Measurements from ENCODE around the gene ENPP6. TPM values are rescaled to one million over a fixed set of nuclear protein-coding genes. Genes with fewer than 3 reads are reported as not detected.

The ENPP6 gene
- polyA plus RNA-seq, 4 donors = 0.27 to 4.7 (median 0.34) TPM; not detected in 1

DNA sequence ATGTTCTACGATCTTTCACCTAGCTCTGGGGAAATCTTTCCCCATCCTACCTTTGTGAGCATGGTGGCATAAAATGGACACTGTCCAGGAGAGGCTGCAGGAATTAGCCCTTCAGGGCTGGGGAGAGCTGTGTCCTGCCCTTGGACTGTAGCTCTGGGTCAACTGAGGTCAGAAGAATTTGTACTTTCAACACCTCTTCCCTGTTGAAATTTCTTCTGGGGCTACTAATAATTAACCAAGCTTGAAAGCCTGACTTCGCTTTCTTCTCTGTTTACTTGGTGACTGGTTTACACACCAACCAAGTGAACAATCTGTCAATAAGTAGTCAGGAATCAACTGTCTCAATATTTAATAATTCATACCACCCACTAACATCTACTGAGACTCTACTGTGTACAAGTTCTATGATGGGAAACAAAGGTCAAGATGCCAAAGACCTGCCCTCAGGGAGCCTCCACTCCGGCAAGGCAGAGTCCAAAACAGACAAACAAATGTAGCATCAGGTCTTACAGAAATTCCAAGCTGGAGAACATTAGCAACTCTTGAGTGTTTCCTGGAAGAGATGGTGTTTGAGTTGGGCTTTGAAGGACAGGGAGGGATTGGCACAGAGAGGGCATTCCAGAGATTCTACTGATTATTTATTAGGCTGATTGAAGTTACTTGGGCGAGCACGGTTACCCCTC lies 113.1 kb downstream of the ENPP6 start:
- FAIRE-seq = no peak
- Histone ChIP-seq H3K9me3 (ENCODE audit: control insufficient read depth in 2 of 2, insufficient read depth in 1 of 2, low read depth in 1 of 2, low read length in 1 of 2) (no peaks in the 10 kb centered on the region), H3K4me1 (ENCODE audit: control insufficient read depth in 3 of 3, insufficient read depth in 2 of 3, low read depth in 1 of 3, low read length in 2 of 3) (peaks cover 0 to 3% (median 0%) of the 10 kb centered on the region in 3 donors), H3K4me3 (ENCODE audit: low read depth in 1 of 3, low read length in 3 of 3) (no peak overlapping the region), H3K27ac (ENCODE audit: low read depth in 1 of 3, low read length in 2 of 3) (no peak overlapping the region), H3K27me3 (ENCODE audit: control insufficient read depth in 3 of 3, insufficient read depth in 3 of 3, low read length in 3 of 3) (no peaks in the 10 kb centered on the region), H3K36me3 (ENCODE audit: control insufficient read depth in 3 of 3, insufficient read depth in 2 of 3, low read depth in 1 of 3, low read length in 3 of 3) (no peaks in the 10 kb centered on the region)
- WGBS, 3 donors = 40 to 55% (median 54%) methylated on average over 5 of the region's 5 CpGs
- DNase-seq = peak; percentile 56 to 66

DNA sequence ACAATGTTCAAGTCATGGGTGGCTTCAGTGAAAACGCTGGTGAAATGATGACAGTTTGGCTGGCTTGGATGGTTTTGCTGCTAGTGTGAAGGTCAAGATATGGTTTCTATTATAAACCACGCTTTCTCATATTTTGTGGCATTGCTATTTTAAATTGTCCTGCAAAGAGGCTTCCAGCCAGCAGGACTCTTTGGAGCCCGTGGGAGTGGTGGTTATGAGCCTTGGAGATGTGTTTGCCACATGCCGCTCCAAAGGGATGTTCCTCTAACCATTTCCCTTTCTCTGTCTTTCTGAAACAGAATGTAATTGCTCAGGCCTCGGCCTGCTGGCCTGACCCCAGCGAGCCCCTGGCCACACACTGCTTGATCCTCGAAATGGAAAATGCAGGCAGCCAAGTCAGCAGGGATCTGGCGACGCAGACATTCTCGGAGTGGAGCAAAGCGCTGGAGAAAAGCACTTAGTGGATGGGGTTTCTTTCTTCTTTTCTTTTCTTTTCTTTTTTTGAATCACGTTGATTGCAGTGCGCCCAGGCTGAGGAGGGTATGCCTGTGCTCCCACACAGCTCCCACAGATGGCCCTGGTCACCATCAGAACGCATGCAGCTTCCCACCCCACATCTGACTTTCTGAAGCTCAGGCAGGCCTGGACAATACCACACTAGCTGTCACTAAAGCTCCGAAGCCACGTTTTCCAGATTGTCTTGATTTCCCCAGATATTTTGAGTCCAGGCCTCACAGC lies 114.0 kb downstream of the ENPP6 start:
- Histone ChIP-seq H3K4me3 (ENCODE audit: low read depth in 1 of 3, low read length in 3 of 3) (no peak overlapping the region), H3K36me3 (ENCODE audit: control insufficient read depth in 3 of 3, insufficient read depth in 2 of 3, low read depth in 1 of 3, low read length in 3 of 3) (no peaks in the 10 kb centered on the region), H3K9me3 (ENCODE audit: control insufficient read depth in 2 of 2, insufficient read depth in 1 of 2, low read depth in 1 of 2, low read length in 1 of 2) (no peaks in the 10 kb centered on the region), H3K4me1 (ENCODE audit: control insufficient read depth in 3 of 3, insufficient read depth in 2 of 3, low read depth in 1 of 3, low read length in 2 of 3) (peaks cover 0 to 3% (median 0%) of the 10 kb centered on the region in 3 donors), H3K27me3 (ENCODE audit: control insufficient read depth in 3 of 3, insufficient read depth in 3 of 3, low read length in 3 of 3) (no peaks in the 10 kb centered on the region), H3K27ac (ENCODE audit: low read depth in 1 of 3, low read length in 2 of 3) (no peak overlapping the region)
- no peak for FAIRE-seq
- no peak for DNase-seq
- WGBS, 3 donors = 66 to 87% (median 80%) methylated on average over 16 of the region's 16 CpGs

DNA sequence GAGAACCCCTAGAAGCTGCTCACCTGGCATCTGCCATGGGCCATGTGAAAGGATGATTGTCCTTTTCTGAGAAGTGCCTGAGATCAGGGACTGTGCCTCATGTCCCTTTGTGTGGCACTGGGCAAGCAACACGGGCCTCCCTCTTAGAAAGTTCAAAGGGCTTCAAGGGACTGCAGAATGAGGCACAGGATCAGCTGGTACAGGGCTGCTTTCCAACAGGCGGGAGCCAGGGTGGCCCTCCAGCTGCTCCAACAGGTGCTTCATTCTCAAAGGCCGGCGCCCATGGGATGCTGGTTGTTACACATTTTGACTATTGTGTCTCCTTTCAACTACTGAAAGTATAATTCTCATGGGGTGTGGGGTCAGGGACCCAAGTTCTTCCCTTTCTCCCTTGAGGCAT lies 114.7 kb downstream of the ENPP6 start:
- Histone ChIP-seq H3K4me3 (ENCODE audit: low read depth in 1 of 3, low read length in 3 of 3) (no peak overlapping the region), H3K4me1 (ENCODE audit: control insufficient read depth in 3 of 3, insufficient read depth in 2 of 3, low read depth in 1 of 3, low read length in 2 of 3) (peaks cover 0 to 3% (median 0%) of the 10 kb centered on the region in 3 donors), H3K27ac (ENCODE audit: low read depth in 1 of 3, low read length in 2 of 3) (no peak overlapping the region), H3K36me3 (ENCODE audit: control insufficient read depth in 3 of 3, insufficient read depth in 2 of 3, low read depth in 1 of 3, low read length in 3 of 3) (no peaks in the 10 kb centered on the region), H3K27me3 (ENCODE audit: control insufficient read depth in 3 of 3, insufficient read depth in 3 of 3, low read length in 3 of 3) (no peaks in the 10 kb centered on the region), H3K9me3 (ENCODE audit: control insufficient read depth in 2 of 2, insufficient read depth in 1 of 2, low read depth in 1 of 2, low read length in 1 of 2) (no peaks in the 10 kb centered on the region)
- 41 to 74% (median 45%) methylated on average over 4 of the region's 4 CpGs for WGBS, 3 donors
- no peak for DNase-seq
- FAIRE-seq = no peak

DNA sequence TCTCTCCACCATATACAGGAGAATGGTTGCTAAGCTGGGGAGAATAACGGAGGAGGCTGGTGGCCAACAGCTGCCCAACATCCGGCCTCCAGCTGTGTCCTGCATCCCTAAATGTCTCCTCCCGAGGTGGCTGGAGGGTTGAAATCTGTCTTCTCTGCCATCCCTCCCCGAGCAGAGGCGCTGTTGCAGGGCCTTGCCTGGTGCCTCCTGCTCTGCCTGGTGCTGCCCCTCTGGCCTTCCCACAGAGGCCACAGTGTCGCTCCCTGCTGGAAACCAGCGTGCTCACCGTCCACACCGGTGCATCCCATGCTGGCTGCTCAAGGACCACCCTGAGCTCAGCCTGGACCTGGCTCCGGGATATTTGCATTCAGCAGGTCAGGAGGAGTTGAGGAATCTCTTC lies 115.2 kb downstream of the ENPP6 start:
- Histone ChIP-seq H3K27ac (ENCODE audit: low read depth in 1 of 3, low read length in 2 of 3) (no peak overlapping the region), H3K9me3 (ENCODE audit: control insufficient read depth in 2 of 2, insufficient read depth in 1 of 2, low read depth in 1 of 2, low read length in 1 of 2) (no peaks in the 10 kb centered on the region), H3K36me3 (ENCODE audit: control insufficient read depth in 3 of 3, insufficient read depth in 2 of 3, low read depth in 1 of 3, low read length in 3 of 3) (no peaks in the 10 kb centered on the region), H3K4me1 (ENCODE audit: control insufficient read depth in 3 of 3, insufficient read depth in 2 of 3, low read depth in 1 of 3, low read length in 2 of 3) (peaks cover 0 to 3% (median 0%) of the 10 kb centered on the region in 3 donors), H3K27me3 (ENCODE audit: control insufficient read depth in 3 of 3, insufficient read depth in 3 of 3, low read length in 3 of 3) (no peaks in the 10 kb centered on the region), H3K4me3 (ENCODE audit: low read depth in 1 of 3, low read length in 3 of 3) (no peak overlapping the region)
- DNase-seq (no peak), FAIRE-seq (no peak)
- 82 to 91% (median 88%) methylated on average over 10 of the region's 10 CpGs for WGBS, 3 donors

DNA sequence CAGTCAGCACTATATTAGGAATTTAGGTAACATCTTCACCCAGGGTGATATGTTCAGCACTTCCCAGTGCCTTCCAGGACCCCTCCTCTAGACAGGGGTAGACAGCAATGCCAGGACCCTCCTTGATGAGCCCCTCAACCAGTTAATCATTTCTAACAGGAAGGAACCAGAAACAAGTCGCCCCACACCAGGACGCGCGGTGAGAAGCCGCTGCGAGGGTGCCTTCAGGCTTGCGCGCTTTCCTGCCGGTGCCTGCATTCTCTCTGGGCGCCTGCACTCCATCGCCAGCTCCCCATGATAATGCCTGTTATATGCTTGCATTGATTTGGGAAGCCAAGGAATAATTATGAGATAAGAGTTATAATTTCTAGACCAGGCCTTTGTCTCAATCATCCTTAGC lies 116.0 kb downstream of the ENPP6 start:
- no peak for FAIRE-seq
- H3K4me3 ChIP-seq (ENCODE audit: low read depth in 1 of 3, low read length in 3 of 3) = no peak overlapping the region
- 88 to 96% (median 93%) methylated on average over 11 of the region's 11 CpGs for WGBS, 3 donors
- peaks cover 0 to 4% (median 0%) of the 10 kb centered on the region in 3 donors for H3K27me3 ChIP-seq (ENCODE audit: control insufficient read depth in 3 of 3, insufficient read depth in 3 of 3, low read length in 3 of 3)
- no peaks in the 10 kb centered on the region for H3K9me3 ChIP-seq (ENCODE audit: control insufficient read depth in 2 of 2, insufficient read depth in 1 of 2, low read depth in 1 of 2, low read length in 1 of 2)
- H3K4me1 ChIP-seq (ENCODE audit: control insufficient read depth in 3 of 3, insufficient read depth in 2 of 3, low read depth in 1 of 3, low read length in 2 of 3) = peaks cover 0 to 3% (median 0%) of the 10 kb centered on the region in 3 donors
- DNase-seq = no peak
- no peak overlapping the region for H3K27ac ChIP-seq (ENCODE audit: low read depth in 1 of 3, low read length in 2 of 3)
- H3K36me3 ChIP-seq (ENCODE audit: control insufficient read depth in 3 of 3, insufficient read depth in 2 of 3, low read depth in 1 of 3, low read length in 3 of 3) = no peaks in the 10 kb centered on the region

DNA sequence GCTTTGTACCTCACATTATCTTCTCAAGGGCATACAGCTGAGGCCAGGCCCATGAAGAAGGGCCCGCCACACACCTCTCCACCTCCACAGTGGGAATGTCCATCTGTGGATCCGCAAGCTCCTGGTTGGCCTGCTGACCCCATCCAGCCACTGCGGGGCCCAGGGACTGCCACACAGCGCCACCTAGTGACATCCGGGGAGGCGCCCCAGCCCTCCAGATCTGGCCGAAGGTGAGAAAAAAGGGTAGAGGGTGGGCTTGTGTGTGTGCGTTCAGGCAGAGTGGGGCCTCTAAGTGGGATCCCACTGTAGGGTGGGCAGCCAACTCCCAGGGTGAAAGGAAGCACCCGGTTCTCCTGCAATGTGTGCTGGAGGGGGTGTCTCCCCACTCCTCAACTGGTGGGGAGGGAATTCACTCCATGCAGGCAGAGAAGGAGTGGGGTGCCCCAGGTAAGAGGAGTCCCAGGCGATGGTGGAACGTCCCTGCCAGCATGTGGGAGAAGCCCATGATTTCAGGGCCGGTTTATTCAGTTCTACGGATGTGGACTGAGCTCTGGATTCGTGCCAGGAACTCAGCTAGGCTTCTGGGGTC lies 117.3 kb downstream of the ENPP6 start:
- Histone ChIP-seq H3K9me3 (ENCODE audit: control insufficient read depth in 2 of 2, insufficient read depth in 1 of 2, low read depth in 1 of 2, low read length in 1 of 2) (no peaks in the 10 kb centered on the region), H3K4me3 (ENCODE audit: low read depth in 1 of 3, low read length in 3 of 3) (no peak overlapping the region), H3K27me3 (ENCODE audit: control insufficient read depth in 3 of 3, insufficient read depth in 3 of 3, low read length in 3 of 3) (peaks cover 0 to 4% (median 0%) of the 10 kb centered on the region in 3 donors), H3K27ac (ENCODE audit: low read depth in 1 of 3, low read length in 2 of 3) (no peak overlapping the region), H3K36me3 (ENCODE audit: control insufficient read depth in 3 of 3, insufficient read depth in 2 of 3, low read depth in 1 of 3, low read length in 3 of 3) (no peaks in the 10 kb centered on the region), H3K4me1 (ENCODE audit: control insufficient read depth in 3 of 3, insufficient read depth in 2 of 3, low read depth in 1 of 3, low read length in 2 of 3) (peaks cover 0 to 3% (median 0%) of the 10 kb centered on the region in 3 donors)
- peak; percentile 39 to 42 for DNase-seq
- FAIRE-seq = no peak
- 25 to 65% (median 52%) methylated on average over 14 of the region's 14 CpGs for WGBS, 3 donors

DNA sequence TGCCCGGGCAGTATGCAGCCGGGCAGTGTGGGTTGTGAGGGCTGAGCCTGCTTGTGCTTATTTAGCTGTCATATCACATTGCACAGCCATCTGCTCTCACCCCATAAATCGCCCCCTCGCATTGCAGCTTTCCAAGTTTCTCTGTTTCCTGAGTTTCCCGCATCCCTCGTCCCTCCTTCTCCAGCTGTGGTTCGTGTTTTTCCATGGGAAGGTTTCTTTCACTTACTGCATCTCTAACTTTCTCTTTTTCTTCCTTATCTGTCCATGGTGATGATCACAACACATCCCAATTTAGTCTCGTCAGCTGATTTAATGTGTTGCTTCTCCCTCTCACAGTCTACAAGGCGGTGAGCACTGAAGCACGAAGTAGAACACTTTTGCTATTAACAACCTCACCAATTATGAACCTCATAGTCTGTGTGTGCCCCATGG lies 118.1 kb downstream of the ENPP6 start:
- no peak for DNase-seq
- Histone ChIP-seq H3K4me1 (ENCODE audit: control insufficient read depth in 3 of 3, insufficient read depth in 2 of 3, low read depth in 1 of 3, low read length in 2 of 3) (peaks cover 0 to 3% (median 0%) of the 10 kb centered on the region in 3 donors), H3K27me3 (ENCODE audit: control insufficient read depth in 3 of 3, insufficient read depth in 3 of 3, low read length in 3 of 3) (peaks cover 0 to 7% (median 0%) of the 10 kb centered on the region in 3 donors), H3K9me3 (ENCODE audit: control insufficient read depth in 2 of 2, insufficient read depth in 1 of 2, low read depth in 1 of 2, low read length in 1 of 2) (no peaks in the 10 kb centered on the region), H3K27ac (ENCODE audit: low read depth in 1 of 3, low read length in 2 of 3) (no peak overlapping the region), H3K36me3 (ENCODE audit: control insufficient read depth in 3 of 3, insufficient read depth in 2 of 3, low read depth in 1 of 3, low read length in 3 of 3) (no peaks in the 10 kb centered on the region), H3K4me3 (ENCODE audit: low read depth in 1 of 3, low read length in 3 of 3) (no peak overlapping the region)
- WGBS, 3 donors = 75 to 88% (median 87%) methylated on average over 10 of the region's 10 CpGs
- no peak for FAIRE-seq

DNA sequence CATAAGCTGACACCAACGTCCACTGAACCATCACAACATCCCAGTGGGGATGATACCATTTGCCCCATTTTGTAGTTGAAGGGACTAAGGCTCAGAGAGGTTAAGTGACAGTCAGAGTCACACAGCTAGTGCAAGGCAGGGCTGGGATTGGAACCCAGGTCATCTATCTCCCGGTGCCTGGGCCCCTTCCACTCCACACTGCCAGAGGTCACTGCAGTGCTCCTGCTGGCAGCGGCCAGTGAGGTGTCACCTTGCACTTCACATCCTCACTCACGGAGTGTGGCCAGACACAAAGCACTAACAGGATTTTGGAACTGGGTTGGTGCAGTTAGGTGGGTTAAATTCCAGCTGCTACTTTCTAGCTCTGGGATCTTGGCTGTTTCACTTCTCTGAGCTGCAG lies 118.7 kb downstream of the ENPP6 start:
- Histone ChIP-seq H3K27me3 (ENCODE audit: control insufficient read depth in 3 of 3, insufficient read depth in 3 of 3, low read length in 3 of 3) (peaks cover 0 to 7% (median 0%) of the 10 kb centered on the region in 3 donors), H3K4me3 (ENCODE audit: low read depth in 1 of 3, low read length in 3 of 3) (no peak overlapping the region), H3K27ac (ENCODE audit: low read depth in 1 of 3, low read length in 2 of 3) (no peak overlapping the region), H3K36me3 (ENCODE audit: control insufficient read depth in 3 of 3, insufficient read depth in 2 of 3, low read depth in 1 of 3, low read length in 3 of 3) (no peaks in the 10 kb centered on the region), H3K4me1 (ENCODE audit: control insufficient read depth in 3 of 3, insufficient read depth in 2 of 3, low read depth in 1 of 3, low read length in 2 of 3) (no peaks in the 10 kb centered on the region), H3K9me3 (ENCODE audit: control insufficient read depth in 2 of 2, insufficient read depth in 1 of 2, low read depth in 1 of 2, low read length in 1 of 2) (no peaks in the 10 kb centered on the region)
- WGBS, 3 donors = 71 to 83% (median 80%) methylated on average over 4 of the region's 4 CpGs
- FAIRE-seq (no peak), DNase-seq (no peak)
